OCI-LY7 (cell line): ENCODE data around the gene NOL3.

Experiments
- CTCF ChIP-seq: fragments of 200-600 bp; sonication (generic); conservative IDR thresholded peaks from 2 replicates; pipeline ENCODE4 v1.5.1; 2014; ENCODE audit warnings: mild to moderate bottlenecking, antibody characterized with exemption, low read length, moderate library complexity, mixed read lengths
- EZH2phosphoT487 ChIP-seq: fragments of 200-600 bp; sonication (generic); IDR thresholded peaks from 2 replicates; pipeline ENCODE4 v1.6.1; 2018; ENCODE audit warnings: low read depth, borderline replicate concordance, mild to moderate bottlenecking, mixed run types, antibody characterized with exemption, low read length, moderate library complexity, mixed read lengths

DNA sequence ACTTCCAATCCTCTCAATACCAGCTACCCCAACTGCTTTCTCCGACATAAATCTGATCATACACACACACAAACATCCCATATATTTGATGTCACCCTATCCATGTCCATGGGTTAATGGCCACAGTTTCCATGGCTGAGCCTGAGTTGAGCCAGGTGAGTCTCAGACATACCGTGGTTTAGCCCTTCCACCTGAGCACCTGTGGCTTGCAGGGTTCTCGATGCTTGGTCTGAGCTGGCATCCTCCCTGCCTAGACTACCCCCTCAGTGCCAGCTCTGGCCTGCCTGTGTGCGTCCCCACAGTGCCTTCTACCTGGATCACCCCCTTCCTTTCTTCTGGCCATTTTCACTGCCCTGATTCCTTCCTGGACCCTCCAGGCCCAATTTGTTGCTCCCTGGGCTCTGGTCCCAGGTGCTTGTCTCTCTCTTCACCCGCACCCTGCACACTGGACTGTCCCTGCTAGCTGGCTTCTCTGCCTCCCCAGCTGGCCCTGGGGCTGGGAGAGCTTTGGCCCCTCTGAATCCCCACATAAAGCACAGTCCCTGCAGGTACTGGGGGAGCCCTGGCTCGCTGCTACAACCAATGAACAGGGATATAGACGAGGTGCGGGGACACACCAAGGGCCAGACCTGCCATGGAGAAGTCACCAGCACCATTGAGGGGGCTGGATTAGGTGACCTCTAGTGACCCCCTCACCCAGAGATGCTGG, 35.9 kb downstream of the NOL3 start:
- TF ChIP-seq CTCF (no peak), EZH2phosphoT487 (no peak)
